ENCODE results near the gene SOX15. TPM values are rescaled to one million over a fixed set of nuclear protein-coding genes. Genes with fewer than 3 reads are reported as not detected.

SOX15 gene
- polyA plus RNA-seq, 1 donor from 2014 or later: 0.47 TPM

GRCh38 chr17:7589204-7589868, 558 bp downstream of the SOX15 start:
- Histone ChIP-seq H4K20me1 (ENCODE audit: insufficient read depth) (no peaks in the 10 kb centered on the region), H3K9me2 (ENCODE audit: insufficient read depth, low read length) (no peaks in the 10 kb centered on the region), H3K27me3 (ENCODE audit: insufficient read depth, low read depth, low read length) (no peaks in the 10 kb centered on the region), H3K4me2 (ENCODE audit: low read length) (no peak overlapping the region), H3K79me2 (replicated peaks; ENCODE audit: insufficient read depth, low read length) (no peaks in the 10 kb centered on the region), H3K4me3 (ENCODE audit: low read length) (peak overlapping the region; percentile 38), H3K27ac (ENCODE audit: low read length) (no peak overlapping the region), H2AFZ (ENCODE audit: low read depth, low read length) (no peak overlapping the region), H3K9me3 (ENCODE audit: low read length) (no peaks in the 10 kb centered on the region), H3K36me3 (ENCODE audit: insufficient read depth, low read length) (peaks cover 5% of the 10 kb centered on the region), H3F3A (ENCODE audit: insufficient read depth, low read length, poor library complexity, severe bottlenecking) (no peaks in the 10 kb centered on the region), H3K9ac (ENCODE audit: low read length) (no peak overlapping the region)
- TF ChIP-seq EZH2 (IDR thresholded peaks at IDR 0.05; ENCODE audit: borderline replicate concordance, insufficient read depth, low read length, poor library complexity, severe bottlenecking): no peak
- TF ChIP-seq SMC3 (conservative IDR thresholded peaks at IDR 0.05; ENCODE audit: poor library complexity): peak; percentile 78
- TF ChIP-seq MXI1 (conservative IDR thresholded peaks at IDR 0.05; ENCODE audit: poor library complexity, severe bottlenecking): peak; percentile 33
- TF ChIP-seq, protein P1, sequence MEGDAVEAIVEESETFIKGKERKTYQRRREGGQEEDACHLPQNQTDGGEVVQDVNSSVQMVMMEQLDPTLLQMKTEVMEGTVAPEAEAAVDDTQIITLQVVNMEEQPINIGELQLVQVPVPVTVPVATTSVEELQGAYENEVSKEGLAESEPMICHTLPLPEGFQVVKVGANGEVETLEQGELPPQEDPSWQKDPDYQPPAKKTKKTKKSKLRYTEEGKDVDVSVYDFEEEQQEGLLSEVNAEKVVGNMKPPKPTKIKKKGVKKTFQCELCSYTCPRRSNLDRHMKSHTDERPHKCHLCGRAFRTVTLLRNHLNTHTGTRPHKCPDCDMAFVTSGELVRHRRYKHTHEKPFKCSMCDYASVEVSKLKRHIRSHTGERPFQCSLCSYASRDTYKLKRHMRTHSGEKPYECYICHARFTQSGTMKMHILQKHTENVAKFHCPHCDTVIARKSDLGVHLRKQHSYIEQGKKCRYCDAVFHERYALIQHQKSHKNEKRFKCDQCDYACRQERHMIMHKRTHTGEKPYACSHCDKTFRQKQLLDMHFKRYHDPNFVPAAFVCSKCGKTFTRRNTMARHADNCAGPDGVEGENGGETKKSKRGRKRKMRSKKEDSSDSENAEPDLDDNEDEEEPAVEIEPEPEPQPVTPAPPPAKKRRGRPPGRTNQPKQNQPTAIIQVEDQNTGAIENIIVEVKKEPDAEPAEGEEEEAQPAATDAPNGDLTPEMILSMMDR (IDR thresholded peaks at IDR 0.05; ENCODE audit: poor library complexity, severe bottlenecking): peak; percentile 82
- no peak for TF ChIP-seq POLR2AphosphoS5 (IDR thresholded peaks at IDR 0.05)
- TF ChIP-seq RAD21 (conservative IDR thresholded peaks at IDR 0.05): peak; percentile 68

DNA sequence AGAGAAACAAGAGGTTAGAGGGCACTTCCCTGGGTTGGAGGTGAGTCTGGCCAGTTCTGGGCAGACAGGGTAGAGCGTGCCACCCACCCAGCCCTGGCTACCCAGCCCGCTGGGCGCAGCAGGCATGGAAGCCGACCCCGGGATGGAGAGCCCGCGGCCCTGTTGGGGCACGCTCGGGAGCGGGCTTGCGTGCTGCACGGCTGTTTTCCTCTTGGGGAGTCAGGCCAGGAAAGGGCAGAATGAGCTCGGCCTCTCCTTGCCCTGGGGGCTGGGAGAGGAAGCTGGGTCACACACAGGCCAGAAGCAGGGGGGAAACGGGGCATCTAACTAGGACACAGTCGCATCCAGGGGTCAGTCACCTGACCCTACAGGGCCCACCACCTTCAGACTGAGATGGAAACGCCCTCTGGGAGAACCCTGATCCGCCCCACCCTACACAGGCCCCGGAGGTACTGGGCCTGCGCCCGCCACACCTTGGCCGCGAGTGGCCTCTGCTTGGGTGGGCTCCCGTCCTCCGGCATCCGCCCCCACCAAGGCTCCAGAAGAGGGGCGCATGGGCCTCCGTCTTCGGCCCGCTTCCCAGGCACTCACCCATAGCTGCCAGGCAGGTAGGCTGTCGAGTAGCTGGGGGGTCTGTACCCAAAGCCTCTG, 1.2 kb downstream of the SOX15 start:
- Histone ChIP-seq H3K9ac (ENCODE audit: low read length) (no peak overlapping the region), H4K20me1 (ENCODE audit: insufficient read depth) (no peaks in the 10 kb centered on the region), H3K27ac (ENCODE audit: low read length) (no peak overlapping the region), H3K79me2 (replicated peaks; ENCODE audit: insufficient read depth, low read length) (no peaks in the 10 kb centered on the region), H3K4me3 (ENCODE audit: low read length) (peak overlapping the region; percentile 38), H3K4me2 (ENCODE audit: low read length) (no peak overlapping the region), H3K9me2 (ENCODE audit: insufficient read depth, low read length) (no peaks in the 10 kb centered on the region), H2AFZ (ENCODE audit: low read depth, low read length) (no peak overlapping the region), H3K9me3 (ENCODE audit: low read length) (no peaks in the 10 kb centered on the region), H3K36me3 (ENCODE audit: insufficient read depth, low read length) (no peaks in the 10 kb centered on the region), H3F3A (ENCODE audit: insufficient read depth, low read length, poor library complexity, severe bottlenecking) (no peaks in the 10 kb centered on the region), H3K27me3 (ENCODE audit: insufficient read depth, low read depth, low read length) (no peaks in the 10 kb centered on the region)
- TF ChIP-seq EZH2 (IDR thresholded peaks at IDR 0.05; ENCODE audit: borderline replicate concordance, insufficient read depth, low read length, poor library complexity, severe bottlenecking): no peak
- TF ChIP-seq RAD21 (conservative IDR thresholded peaks at IDR 0.05): no peak
- TF ChIP-seq EP300 (conservative IDR thresholded peaks at IDR 0.05; ENCODE audit: poor library complexity, severe bottlenecking): no peak

DNA sequence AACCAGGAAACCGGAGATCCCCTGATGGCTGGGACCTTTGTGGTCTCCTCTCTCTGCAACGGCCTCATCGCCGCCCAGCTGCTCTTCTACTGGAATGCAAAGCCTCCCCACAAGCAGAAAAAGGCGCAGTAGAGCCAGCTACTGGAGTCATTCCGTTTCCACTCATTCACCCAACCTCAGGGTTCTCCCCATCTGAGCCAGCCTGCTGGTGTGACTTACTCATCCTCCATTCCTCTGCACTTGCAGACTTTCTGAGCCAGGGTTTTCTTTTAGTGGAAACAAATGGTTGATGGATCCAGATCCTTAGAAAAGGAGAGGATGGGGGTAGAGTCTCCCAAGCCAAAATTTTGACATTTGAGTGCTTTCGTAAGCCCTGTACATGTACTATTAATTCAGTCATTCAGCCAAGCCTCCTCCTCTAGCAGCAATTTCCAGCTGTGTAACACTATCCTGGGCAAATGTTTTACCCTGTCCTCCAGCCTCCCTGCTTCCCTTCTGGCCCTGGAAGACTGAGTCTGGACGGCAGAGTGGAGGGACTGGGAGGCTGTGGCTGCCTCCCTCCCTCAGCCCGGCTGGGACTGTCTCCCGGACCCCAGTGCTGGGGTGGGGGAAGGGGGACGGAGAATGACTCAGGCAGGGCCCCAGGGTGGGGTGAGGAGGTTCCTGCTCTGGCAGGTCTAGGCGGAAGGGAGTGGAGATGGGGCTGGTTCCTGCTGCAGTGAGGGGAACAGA, 2.3 kb downstream of the SOX15 start:
- no peaks in the 10 kb centered on the region for H3K36me3 ChIP-seq (ENCODE audit: insufficient read depth, low read length)
- no peak overlapping the region for H3K4me3 ChIP-seq (ENCODE audit: low read length)
- H3K79me2 ChIP-seq (replicated peaks; ENCODE audit: insufficient read depth, low read length): no peaks in the 10 kb centered on the region
- H3F3A ChIP-seq (ENCODE audit: insufficient read depth, low read length, poor library complexity, severe bottlenecking): no peaks in the 10 kb centered on the region
- H3K4me2 ChIP-seq (ENCODE audit: low read length): no peak overlapping the region
- H3K9me2 ChIP-seq (ENCODE audit: insufficient read depth, low read length): no peaks in the 10 kb centered on the region
- H3K9me3 ChIP-seq (ENCODE audit: low read length): no peaks in the 10 kb centered on the region
- no peaks in the 10 kb centered on the region for H3K27me3 ChIP-seq (ENCODE audit: insufficient read depth, low read depth, low read length)
- no peak overlapping the region for H2AFZ ChIP-seq (ENCODE audit: low read depth, low read length)
- TF ChIP-seq TAF1 (IDR thresholded peaks at IDR 0.05; ENCODE audit: low read depth): no peak
- no peak for TF ChIP-seq EP300 (conservative IDR thresholded peaks at IDR 0.05; ENCODE audit: poor library complexity, severe bottlenecking)
- no peak for TF ChIP-seq RAD21 (conservative IDR thresholded peaks at IDR 0.05)
- TF ChIP-seq MXI1 (conservative IDR thresholded peaks at IDR 0.05; ENCODE audit: poor library complexity, severe bottlenecking): no peak
- TF ChIP-seq POLR2AphosphoS5 (IDR thresholded peaks at IDR 0.05): no peak
- H4K20me1 ChIP-seq (ENCODE audit: insufficient read depth): no peaks in the 10 kb centered on the region
- no peak overlapping the region for H3K9ac ChIP-seq (ENCODE audit: low read length)
- H3K27ac ChIP-seq (ENCODE audit: low read length): no peak overlapping the region
